ENCODE data around the gene TBC1D19.
"Not testable (repeated sequence)": the region's sequence is repeated elsewhere in the genome, so short reads cannot be mapped to it uniquely, and the experiment has no call there.

Gene TBC1D19

GRCh38 chr4:26601204-26601603, 17.3 kb downstream of the TBC1D19 start:
- no peak for DNase-seq

GRCh38 chr4:26607776-26608175, 23.9 kb downstream of the TBC1D19 start:
- no peak for DNase-seq

- no peak for DNase-seq
Observed at GRCh38 chr4:26609391-26609790, 25.5 kb downstream of the TBC1D19 start.

GRCh38 chr4:26609868-26610267, 26.0 kb downstream of the TBC1D19 start:
- DNase-seq, result no peak

- no peak for DNase-seq
Observed at GRCh38 chr4:26611372-26611771, 27.5 kb downstream of the TBC1D19 start.

- DNase-seq, result no peak
Observed at GRCh38 chr4:26611885-26612284, 28.0 kb downstream of the TBC1D19 start.

GRCh38 chr4:26613237-26613636, 29.4 kb downstream of the TBC1D19 start:
- DNase-seq, result no peak

GRCh38 chr4:26613735-26614134, 29.9 kb downstream of the TBC1D19 start:
- DNase-seq, result no peak

GRCh38 chr4:26619784-26620183, 35.9 kb downstream of the TBC1D19 start:
- DNase-seq, result no peak

GRCh38 chr4:26621366-26621765, 37.5 kb downstream of the TBC1D19 start:
- DNase-seq, result no peak

- no peak for DNase-seq
Observed at GRCh38 chr4:26622913-26623312, 39.0 kb downstream of the TBC1D19 start.

- not testable (repeated sequence) for DNase-seq
Observed at GRCh38 chr4:26626658-26627057, 42.8 kb downstream of the TBC1D19 start.

GRCh38 chr4:26632916-26633315, 49.0 kb downstream of the TBC1D19 start:
- no peak for DNase-seq

GRCh38 chr4:26634237-26634636, 50.4 kb downstream of the TBC1D19 start:
- no peak for DNase-seq

GRCh38 chr4:26636458-26636857, 52.6 kb downstream of the TBC1D19 start:
- no peak for DNase-seq

- DNase-seq, result not testable (repeated sequence)
Observed at GRCh38 chr4:26640639-26641038, 56.8 kb downstream of the TBC1D19 start.

- no peak for DNase-seq
Observed at GRCh38 chr4:26647523-26648224, 63.8 kb downstream of the TBC1D19 start.

- no peak for DNase-seq
Observed at GRCh38 chr4:26648260-26648659, 64.4 kb downstream of the TBC1D19 start.

GRCh38 chr4:26660261-26660660, 76.4 kb downstream of the TBC1D19 start:
- DNase-seq, result no peak

- no peak for DNase-seq
Observed at GRCh38 chr4:26663888-26664287, 80.0 kb downstream of the TBC1D19 start.

GRCh38 chr4:26670903-26671537, 87.1 kb downstream of the TBC1D19 start:
- no peak for DNase-seq

GRCh38 chr4:26679040-26679695, 95.3 kb downstream of the TBC1D19 start:
- not testable (repeated sequence) for DNase-seq

- DNase-seq, result no peak
Observed at GRCh38 chr4:26682436-26682835, 98.6 kb downstream of the TBC1D19 start.

- no peak for DNase-seq
Observed at GRCh38 chr4:26685250-26685649, 101.4 kb downstream of the TBC1D19 start.
